GM18517 (cell line): Measurements from ENCODE around the gene OR2B2.

ENCODE experiments used
- ATAC-seq: cut with Tn5 transposase; IDR thresholded peaks from one replicate; pipeline ENCODE4 v1.9.1; 2021; ENCODE audit warnings: mild to moderate bottlenecking, moderate library complexity; ENCODE audit not compliant: unreplicated experiment

OR2B2 gene

GRCh38 chr6:27893836-27894807 is 18.1 kb downstream of the OR2B2 start:
- ATAC-seq: no peak

DNA sequence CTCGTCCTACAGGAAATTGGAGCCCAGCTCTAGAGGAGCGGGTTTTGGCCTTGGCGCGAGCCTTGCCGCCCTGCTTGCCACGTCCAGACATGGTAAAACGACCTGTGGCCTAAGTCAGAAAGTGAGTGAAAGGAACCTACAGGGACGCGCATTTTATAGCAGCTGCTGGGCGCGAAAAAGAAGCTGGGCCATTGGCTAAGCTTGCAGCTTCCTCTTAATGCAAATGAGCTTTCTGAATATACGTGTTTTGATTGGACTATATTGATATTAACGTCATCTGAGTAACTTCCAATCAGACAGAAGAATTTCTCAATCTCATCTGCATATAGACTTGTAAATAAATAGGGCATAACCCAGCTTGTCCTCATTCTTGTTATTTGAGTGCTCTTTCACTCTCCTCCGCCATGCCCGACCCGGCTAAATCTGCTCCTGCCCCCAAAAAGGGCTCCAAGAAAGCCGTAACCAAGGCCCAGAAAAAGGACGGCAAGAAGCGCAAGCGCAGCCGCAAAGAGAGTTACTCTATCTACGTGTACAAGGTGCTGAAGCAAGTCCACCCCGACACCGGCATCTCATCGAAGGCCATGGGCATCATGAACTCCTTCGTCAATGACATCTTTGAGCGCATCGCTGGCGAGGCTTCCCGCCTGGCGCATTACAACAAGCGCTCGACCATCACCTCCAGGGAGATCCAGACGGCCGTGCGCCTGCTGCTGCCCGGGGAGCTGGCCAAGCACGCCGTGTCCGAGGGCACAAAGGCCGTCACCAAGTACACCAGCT is 18.9 kb downstream of the OR2B2 start:
- peak; percentile 52 for ATAC-seq

- no peak for ATAC-seq
Observed at GRCh38 chr6:27892649-27893058, 19.5 kb downstream of the OR2B2 start.

DNA sequence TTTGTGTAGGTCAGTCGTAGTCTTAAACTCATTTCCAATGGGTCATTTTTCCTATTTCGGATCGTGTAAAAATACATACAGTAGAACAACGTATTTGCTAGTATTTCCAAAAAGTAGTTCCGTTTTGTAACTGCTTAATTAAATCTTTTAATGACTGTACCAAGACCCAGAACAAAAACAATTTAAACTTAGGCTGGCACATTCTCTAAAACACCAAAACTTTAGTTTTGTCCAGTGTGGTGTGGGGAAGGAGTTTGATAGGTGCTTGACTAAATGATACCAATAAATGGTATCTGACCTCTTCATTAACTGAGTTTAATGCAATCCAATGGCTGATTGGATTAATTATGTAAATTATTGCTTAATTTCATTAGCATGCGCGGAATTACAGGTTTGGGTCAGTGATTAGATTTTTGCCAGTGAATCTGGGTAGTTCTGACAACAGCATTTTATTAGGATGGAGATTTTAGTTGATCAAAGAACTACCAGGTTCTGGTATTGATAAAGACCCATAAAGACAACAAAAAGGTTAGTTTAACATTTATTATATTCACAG is 20.8 kb downstream of the OR2B2 start:
- no peak for ATAC-seq

- peak; percentile 53 for ATAC-seq
Observed at GRCh38 chr6:27890445-27891319, 21.5 kb downstream of the OR2B2 start.

- no peak for ATAC-seq
Observed at GRCh38 chr6:27889628-27890444, 22.4 kb downstream of the OR2B2 start.

DNA sequence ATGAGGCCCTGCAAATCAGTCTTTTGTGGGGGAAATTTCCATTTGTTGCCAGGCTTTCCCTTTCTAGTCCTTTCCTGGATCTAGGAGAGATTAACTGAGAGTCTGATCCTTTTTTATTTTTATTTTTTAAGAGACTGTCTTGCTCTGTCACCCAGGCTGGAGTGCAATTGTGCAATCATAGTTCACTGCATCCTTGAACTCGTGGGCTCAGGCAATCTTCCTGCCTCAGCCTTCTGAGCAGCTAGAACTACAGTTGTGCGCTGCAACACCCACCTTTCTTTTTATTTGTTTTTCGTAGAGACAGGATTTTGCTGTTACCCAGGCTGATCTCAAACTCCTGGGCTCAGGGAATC is 22.9 kb downstream of the OR2B2 start:
- no peak for ATAC-seq

DNA sequence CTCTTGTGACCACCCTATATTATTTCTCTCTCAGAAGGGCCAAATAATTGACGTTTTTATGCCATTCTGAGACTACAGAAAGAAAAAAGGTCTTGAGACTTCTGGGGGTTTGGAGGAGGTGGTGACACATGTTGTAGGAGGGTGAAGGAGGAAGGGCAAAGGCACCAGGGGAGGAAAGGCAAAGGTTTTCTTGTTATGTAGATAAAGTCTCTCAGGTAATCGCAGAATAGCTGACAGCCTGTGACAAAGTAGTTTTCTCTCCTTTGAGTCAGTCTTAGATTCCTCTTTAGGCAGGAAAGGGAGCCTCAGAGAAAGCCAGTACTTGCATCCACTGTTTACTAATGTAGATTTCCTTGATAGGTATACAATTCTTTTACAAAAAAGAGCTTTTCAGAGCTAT is 23.6 kb downstream of the OR2B2 start:
- ATAC-seq: no peak

GRCh38 chr6:27886073-27886472 is 26.1 kb downstream of the OR2B2 start:
- no peak for ATAC-seq

- ATAC-seq: no peak
Observed at GRCh38 chr6:27883136-27883535, 29.1 kb downstream of the OR2B2 start.

DNA sequence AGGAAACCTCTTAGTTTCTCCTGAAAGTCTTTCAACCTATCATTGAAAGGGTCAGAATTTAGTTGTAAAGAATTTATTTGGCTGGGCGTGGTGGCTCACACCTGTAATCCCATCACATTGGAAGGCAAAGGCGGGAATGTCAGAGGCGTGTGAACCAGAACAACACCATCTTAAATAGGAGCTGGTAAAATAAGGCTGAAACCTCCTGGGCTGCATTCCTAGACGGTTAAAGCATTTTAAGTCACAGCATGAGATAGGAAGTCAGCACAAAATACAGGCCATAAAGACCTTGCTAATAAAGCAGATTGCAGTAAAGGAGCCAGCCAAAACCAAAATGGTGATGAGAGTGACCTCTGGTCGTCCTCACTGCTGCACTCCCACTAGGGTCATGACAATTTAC is 29.6 kb downstream of the OR2B2 start:
- ATAC-seq: no peak

- ATAC-seq: no peak
Observed at GRCh38 chr6:27879837-27880236, 32.4 kb downstream of the OR2B2 start.

GRCh38 chr6:27874016-27874415 is 38.2 kb downstream of the OR2B2 start:
- ATAC-seq: no peak

GRCh38 chr6:27873021-27873940 is 38.9 kb downstream of the OR2B2 start:
- ATAC-seq: peak; percentile 19

DNA sequence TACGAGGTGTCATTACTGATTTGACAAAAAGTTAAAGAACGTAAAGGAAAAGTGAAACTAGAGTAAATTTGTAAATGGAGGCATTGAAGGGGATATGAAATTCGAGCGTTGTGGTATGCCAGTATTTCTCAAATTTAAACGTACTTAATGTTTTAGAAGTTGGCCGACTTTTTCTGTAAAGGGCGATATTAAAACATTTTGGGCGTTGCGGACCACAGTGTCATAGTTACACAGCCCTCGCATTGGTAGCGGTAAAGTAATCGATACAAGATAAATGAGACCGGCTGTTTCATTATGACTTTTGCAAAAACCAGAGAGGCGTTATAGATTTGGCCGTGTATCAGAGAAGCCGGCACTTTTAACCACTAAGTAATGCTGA is 39.6 kb downstream of the OR2B2 start:
- peak; percentile 22 for ATAC-seq

DNA sequence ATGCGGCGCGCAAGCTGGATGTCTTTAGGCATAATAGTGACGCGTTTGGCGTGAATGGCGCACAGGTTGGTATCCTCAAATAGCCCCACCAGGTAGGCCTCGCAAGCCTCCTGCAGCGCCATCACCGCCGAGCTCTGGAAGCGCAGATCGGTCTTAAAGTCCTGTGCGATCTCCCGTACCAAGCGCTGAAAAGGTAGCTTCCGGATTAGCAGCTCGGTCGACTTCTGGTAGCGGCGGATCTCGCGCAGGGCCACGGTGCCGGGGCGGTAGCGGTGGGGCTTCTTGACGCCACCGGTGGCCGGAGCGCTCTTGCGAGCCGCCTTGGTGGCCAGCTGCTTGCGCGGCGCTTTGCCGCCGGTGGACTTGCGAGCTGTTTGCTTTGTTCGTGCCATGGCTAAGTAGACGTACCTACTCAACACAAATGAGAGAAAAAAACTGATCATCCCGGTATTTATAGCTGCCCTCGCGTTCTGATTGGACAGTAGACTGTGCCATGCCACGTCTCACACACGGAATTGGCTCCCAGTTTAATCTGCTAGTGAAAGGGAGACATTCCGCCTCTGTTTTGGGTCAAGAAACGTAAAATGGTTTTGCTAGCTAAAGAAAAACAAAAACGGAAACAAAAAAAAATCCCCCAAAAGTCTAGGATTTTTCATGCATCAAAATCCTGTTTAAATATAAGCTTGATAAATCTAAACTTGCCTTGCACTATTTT is 40.1 kb downstream of the OR2B2 start:
- ATAC-seq: peak; percentile 58

GRCh38 chr6:27870291-27870870 is 41.8 kb downstream of the OR2B2 start:
- ATAC-seq: no peak

GRCh38 chr6:27868311-27868710 is 43.9 kb downstream of the OR2B2 start:
- ATAC-seq: no peak
